ENCODE data around the gene SH2D2A.

SH2D2A gene

GRCh38 chr1:156864796-156865195 lies 48.1 kb upstream of the SH2D2A start:
- Histone ChIP-seq H3F3A (ENCODE audit: insufficient read depth, low read length) (no peaks in the 10 kb centered on the region), H2AFZ (ENCODE audit: low read length) (no peak overlapping the region), H4K20me1 (ENCODE audit: insufficient read depth, low read length) (no peaks in the 10 kb centered on the region), H3K4me3 (ENCODE audit: low read depth, low read length, poor library complexity, severe bottlenecking) (no peak overlapping the region), H3K36me3 (ENCODE audit: insufficient read depth, low read length) (no peaks in the 10 kb centered on the region), H3K27me3 (ENCODE audit: insufficient read depth, low read length) (0 out of 2 replicates have a peak, but pooled peaks cover 10% of the 10 kb centered on the region), H3K9ac (ENCODE audit: low read length) (no peak overlapping the region), H3K27ac (ENCODE audit: low read depth, low read length, poor library complexity, severe bottlenecking) (no peak overlapping the region), H3K4me2 (ENCODE audit: low read length) (no peak overlapping the region), H3K9me3 (ENCODE audit: low read length) (no peaks in the 10 kb centered on the region), H3K4me1 (ENCODE audit: insufficient read depth, low read length, severe bottlenecking) (peaks cover 5% of the 10 kb centered on the region), H3K79me2 (ENCODE audit: insufficient read depth, low read length) (no peaks in the 10 kb centered on the region), H3K9me2 (ENCODE audit: low read depth, low read length) (no peaks in the 10 kb centered on the region)
- no peak for TF ChIP-seq EZH2 (IDR thresholded peaks at IDR 0.05; ENCODE audit: borderline replicate concordance, low read length)
- TF ChIP-seq CTCF (IDR thresholded peaks at IDR 0.05; ENCODE audit: low read length), result no peak

GRCh38 chr1:156863631-156864030 lies 47.0 kb upstream of the SH2D2A start:
- Histone ChIP-seq H3K27ac (ENCODE audit: low read depth, low read length, poor library complexity, severe bottlenecking) (no peak overlapping the region), H3K9ac (ENCODE audit: low read length) (no peak overlapping the region), H3K4me2 (ENCODE audit: low read length) (no peak overlapping the region), H4K20me1 (ENCODE audit: insufficient read depth, low read length) (no peaks in the 10 kb centered on the region), H3K4me1 (ENCODE audit: insufficient read depth, low read length, severe bottlenecking) (peaks cover 5% of the 10 kb centered on the region), H3K9me2 (ENCODE audit: low read depth, low read length) (no peaks in the 10 kb centered on the region), H3K36me3 (ENCODE audit: insufficient read depth, low read length) (no peaks in the 10 kb centered on the region), H3F3A (ENCODE audit: insufficient read depth, low read length) (no peaks in the 10 kb centered on the region), H3K4me3 (ENCODE audit: low read depth, low read length, poor library complexity, severe bottlenecking) (no peak overlapping the region), H2AFZ (ENCODE audit: low read length) (no peak overlapping the region), H3K9me3 (ENCODE audit: low read length) (no peaks in the 10 kb centered on the region), H3K79me2 (ENCODE audit: insufficient read depth, low read length) (no peaks in the 10 kb centered on the region), H3K27me3 (ENCODE audit: insufficient read depth, low read length) (0 out of 2 replicates have a peak, but pooled peaks cover 10% of the 10 kb centered on the region)
- TF ChIP-seq CTCF (IDR thresholded peaks at IDR 0.05; ENCODE audit: low read length), result no peak
- TF ChIP-seq EZH2 (IDR thresholded peaks at IDR 0.05; ENCODE audit: borderline replicate concordance, low read length), result no peak

GRCh38 chr1:156862997-156863599 lies 46.5 kb upstream of the SH2D2A start:
- Histone ChIP-seq H3K4me1 (ENCODE audit: insufficient read depth, low read length, severe bottlenecking) (peaks cover 5% of the 10 kb centered on the region), H3K9me2 (ENCODE audit: low read depth, low read length) (no peaks in the 10 kb centered on the region), H3K27me3 (ENCODE audit: insufficient read depth, low read length) (0 out of 2 replicates have a peak, but pooled peaks cover 10% of the 10 kb centered on the region), H3K27ac (ENCODE audit: low read depth, low read length, poor library complexity, severe bottlenecking) (no peak overlapping the region), H3K79me2 (ENCODE audit: insufficient read depth, low read length) (no peaks in the 10 kb centered on the region), H3F3A (ENCODE audit: insufficient read depth, low read length) (no peaks in the 10 kb centered on the region), H3K4me3 (ENCODE audit: low read depth, low read length, poor library complexity, severe bottlenecking) (no peak overlapping the region), H3K36me3 (ENCODE audit: insufficient read depth, low read length) (no peaks in the 10 kb centered on the region), H3K9me3 (ENCODE audit: low read length) (no peaks in the 10 kb centered on the region), H3K4me2 (ENCODE audit: low read length) (no peak overlapping the region), H4K20me1 (ENCODE audit: insufficient read depth, low read length) (no peaks in the 10 kb centered on the region), H3K9ac (ENCODE audit: low read length) (no peak overlapping the region), H2AFZ (ENCODE audit: low read length) (no peak overlapping the region)
- no peak for TF ChIP-seq EZH2 (IDR thresholded peaks at IDR 0.05; ENCODE audit: borderline replicate concordance, low read length)
- TF ChIP-seq CTCF (IDR thresholded peaks at IDR 0.05; ENCODE audit: low read length), result no peak
